CD4-positive, alpha-beta T cell treated with Interferon gamma for 1 hour (primary cell): ENCODE measurements around the gene FOXP1.

Experiments used
- DNase-seq: peaks from one replicate; pipeline ENCODE4 v3.0.0-alpha.2; 2020

The FOXP1 gene

DNA sequence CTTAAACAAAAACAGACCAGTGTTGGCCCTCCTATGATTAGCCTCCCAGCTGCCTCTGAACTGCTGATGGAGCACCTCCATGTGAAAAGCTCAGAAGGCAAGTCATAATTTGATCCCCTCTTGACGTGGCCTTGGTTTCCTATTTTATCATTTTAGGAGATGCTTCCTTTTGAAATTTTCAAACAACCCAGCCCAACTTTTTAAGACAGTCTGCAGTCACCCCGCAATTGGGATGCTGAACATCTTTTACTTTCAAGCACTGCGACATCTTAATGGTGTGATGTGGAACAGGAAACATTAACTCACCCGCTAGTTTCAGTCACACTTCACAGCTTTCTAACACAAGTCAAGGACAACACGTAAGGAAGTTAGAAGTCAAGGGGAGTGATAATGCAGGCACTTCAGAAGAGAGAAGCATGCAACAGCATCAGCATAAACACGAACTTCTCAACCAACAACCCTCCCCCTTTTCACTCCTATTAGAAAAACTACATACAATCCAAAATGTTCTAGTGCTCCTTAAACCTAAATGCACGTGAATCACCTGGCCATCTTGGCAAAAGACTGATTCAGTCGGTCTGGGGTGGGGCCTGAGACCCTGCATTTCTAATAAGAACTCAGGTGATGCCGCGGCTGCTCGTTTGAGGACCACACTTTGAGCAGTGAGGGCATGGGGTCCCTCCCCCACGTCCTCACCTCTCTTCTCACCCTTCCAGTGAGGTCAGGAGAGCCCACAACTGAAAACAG is 161.5 kb downstream of the FOXP1 start:
- peak; percentile 31 for DNase-seq

DNA sequence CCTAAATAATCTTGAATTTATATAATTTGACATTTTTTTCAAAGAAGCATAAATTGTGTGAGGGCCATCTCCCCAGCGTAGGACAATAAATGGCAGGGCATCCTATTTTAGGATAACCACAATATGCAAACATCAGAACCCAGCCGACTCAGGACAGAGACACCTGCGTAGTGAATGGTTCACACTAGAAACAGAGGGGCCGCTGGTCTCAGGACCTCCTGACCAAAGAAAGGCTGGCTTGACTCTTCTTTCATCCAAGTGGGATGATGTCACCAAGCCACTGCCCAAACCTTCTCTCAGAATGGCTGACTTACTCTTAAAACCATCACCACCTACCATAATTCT is 162.1 kb downstream of the FOXP1 start:
- peak; percentile 14 for DNase-seq

DNA sequence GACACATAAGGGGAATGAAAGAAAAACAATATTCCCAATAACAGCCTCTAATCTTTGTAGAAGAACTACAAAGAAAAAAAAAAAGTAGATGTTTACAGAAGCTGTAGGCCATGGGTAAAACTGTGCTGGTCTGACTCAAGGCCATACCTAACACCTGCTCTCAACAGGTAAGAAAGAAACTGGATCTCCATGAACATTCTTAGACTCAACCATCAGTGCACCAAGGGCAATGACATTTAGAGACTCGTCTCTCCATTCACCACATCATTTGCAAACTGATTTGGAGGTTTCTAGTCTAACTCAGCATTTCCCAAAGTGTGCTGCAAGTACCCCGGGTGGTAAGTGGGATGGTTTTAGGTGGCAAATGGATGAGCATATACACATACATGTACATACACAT is 164.2 kb downstream of the FOXP1 start:
- no peak for DNase-seq

DNA sequence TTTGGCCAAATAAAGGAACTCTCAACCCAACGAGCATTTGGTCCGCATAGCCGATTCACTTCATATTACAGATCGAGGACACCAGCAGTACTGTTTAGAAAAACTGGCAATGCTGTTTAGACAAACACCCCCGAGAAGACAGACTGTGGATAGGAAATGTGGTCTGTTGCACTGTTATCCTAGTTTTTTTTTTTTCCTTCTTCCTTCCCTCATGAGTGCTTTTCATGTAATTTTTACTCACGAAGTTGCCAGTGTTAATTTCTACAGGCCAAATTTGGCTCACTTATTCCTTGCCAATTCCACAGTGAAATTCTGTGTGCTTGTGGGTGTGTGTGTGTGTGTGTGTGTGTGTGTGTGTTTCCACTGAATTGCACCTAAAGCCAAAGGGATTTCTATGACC is 165.7 kb downstream of the FOXP1 start:
- DNase-seq, result no peak

DNA sequence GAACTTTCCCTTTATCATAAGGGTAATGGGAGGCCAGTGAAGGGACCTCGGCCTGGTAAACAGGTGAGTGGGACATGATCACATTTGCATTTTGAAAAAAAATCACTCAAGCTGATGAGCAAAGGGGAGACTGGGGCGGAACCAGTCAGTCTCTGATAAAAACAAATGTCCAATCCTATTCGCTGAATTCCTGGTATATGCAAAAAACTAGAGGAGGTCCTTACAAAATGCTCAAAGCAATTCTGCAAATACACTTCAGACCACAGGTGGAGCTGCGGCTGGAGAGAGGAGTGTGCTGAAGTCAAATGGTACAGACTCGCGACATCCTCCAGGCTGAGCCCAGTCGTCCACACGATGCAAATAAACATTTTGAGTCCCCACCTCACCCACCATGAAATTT is 166.7 kb downstream of the FOXP1 start:
- peak; percentile 64 for DNase-seq

DNA sequence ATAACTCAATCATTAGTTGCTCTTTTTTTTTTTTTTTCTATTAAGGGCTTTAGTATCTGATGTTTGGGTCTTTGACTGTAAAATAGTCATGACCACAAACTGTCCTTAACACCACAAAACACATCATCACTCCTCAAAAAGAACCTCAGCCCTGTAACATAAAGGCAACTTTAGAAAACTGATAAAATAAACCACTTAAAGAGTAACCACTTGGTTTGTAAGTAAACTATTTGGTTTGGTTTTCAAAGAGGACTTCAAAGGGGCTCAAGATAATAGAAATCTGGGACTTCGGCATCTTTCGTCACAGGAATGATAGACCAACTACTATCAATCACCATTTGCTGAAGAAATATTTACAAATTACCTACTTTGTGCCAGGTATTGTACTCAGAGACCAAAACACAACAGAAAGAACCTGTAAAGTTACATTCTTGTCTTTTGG is 167.8 kb downstream of the FOXP1 start:
- no peak for DNase-seq

DNA sequence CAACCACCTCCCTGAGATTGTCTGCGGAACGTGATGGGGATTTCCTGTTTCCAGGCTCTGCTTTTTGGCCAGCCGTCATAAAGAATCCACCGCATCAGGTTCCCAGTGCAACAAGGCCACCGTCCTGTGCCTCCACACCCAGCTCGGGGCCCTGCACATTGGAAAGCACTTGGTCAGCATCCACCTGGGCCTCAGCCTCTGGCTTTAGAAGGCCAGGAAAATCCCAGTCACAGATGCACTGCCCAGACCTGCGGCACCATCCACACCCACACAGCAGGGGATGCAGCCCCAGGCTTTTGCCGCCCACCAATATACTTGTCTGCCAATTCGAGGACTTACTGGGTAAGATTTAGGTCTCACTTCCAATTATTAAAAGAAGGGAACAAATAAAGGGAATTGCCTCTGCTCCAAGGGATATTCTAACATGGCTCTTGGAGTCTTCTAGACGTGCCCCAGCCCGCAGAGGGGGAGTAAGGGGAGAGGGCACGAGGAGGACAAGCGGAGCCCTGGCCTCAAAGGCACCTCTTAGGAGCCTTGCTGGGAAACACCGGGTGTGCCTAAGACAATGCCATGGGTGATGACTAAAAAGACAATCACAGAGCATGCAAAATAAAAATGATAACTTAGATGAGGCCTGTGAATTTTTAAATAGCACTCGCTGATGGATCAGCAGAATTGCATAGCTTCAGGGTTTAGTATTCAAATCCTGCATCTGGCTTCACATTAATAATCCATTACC is 169.2 kb downstream of the FOXP1 start:
- DNase-seq, result no peak

DNA sequence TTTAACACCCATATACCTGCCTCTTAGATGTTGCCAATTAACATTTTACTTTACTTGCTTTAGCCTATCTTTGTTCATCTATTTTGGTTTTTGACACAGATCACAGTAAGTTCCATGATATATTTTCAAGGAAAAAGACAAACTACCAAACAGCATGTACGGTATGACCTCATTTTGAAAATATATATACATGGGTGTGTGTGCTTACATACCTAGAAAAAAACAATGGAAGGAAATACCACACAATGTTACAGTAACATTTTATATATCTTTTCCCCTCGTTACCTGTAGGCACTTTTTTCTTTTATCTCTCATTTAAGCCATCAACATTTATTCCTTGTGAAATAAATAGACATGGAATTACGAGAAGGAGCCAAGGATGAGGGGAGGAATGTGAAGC is 170.0 kb downstream of the FOXP1 start:
- DNase-seq, result no peak

DNA sequence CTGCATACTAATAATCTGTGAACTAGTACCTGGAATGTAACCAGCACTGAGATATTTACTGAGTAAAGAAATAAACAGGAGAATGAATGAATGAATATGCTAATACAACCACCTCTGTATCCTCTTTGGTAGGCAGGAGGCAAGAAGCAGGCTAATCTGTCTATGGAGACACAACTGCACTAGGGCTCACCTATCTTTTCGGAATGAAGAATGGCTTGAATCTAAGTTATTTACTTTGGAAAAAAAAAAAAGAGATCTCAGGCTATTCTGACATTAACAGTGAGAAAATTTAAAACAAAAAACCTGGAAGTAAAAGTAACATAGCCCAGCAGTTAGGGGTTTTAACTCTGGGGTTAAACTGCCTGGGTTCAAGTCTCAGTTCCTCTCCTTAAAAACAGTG is 174.2 kb downstream of the FOXP1 start:
- no peak for DNase-seq

DNA sequence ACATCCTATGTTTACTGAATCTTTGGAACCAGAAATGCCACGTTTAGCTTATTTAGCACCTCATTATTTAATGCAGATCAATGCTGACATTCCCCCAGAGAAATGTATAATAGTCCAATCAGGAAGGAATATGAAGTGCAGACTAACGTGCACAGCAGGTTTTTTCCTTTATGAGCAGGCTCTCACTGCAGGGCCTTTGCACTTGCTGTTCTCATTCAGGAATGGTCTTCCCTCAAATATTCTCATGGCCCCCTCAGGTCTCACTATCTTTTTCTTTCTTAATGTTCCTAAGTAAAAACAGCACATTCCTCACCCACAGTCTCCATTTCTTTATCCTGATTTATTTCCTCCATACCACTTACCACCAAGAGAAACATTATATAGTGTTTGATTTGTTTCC is 174.6 kb downstream of the FOXP1 start:
- DNase-seq, result no peak

DNA sequence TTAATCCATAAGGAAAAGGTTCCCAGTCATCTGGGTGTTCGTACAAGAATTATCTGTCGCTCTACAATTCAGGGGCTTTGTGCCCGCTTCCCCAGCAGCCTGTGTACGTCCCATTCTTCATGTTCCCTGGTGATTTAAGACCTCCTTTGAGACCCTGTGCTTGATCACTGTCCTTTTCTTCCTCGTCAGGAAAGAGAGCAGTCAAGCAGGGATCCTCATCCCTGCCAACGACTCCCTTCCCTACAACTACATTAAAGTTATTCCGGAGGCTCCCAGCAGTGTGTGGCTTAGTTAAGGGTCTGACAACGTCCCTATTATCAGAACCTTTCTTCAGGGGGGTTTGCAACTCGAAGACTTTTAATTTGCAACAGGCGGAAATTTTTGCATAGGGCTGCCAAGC is 175.7 kb downstream of the FOXP1 start:
- no peak for DNase-seq

DNA sequence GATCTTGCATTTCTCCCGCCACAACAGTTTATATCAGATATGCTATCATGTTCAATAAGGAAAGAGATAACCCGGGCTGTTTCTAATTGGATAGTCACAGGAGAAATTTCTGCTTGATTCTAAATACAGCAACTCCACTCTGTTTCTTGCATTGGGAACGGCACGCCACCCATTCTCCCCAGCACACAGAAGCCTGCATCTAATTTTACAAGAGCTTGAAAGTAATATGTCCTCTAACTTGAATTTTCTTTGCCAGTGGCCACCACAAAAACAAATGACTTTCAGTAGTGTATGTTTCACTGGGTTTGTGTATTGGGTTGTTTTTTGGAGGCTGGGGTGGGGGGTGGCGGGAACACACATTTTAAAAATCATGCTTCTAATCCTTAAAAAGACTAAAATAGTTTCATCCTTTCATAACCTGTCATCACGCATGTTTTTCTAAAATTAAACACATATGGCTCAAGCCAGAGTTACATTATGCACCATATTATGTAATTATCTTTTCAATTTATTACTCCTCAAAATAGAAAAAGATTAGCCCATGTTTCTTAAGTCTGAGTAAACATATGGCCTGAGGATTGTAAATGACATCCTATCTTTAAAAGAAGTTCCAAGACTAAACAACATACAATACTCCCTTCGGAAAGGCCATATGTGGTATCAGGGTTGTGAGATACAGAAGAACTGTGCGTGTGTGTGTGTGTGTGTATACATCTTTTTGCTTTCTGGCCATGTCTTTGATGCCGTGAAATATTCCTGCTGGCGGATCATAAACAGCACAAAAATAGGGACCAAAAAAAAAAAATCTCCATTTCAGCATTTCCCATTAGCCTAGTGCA is 176.3 kb downstream of the FOXP1 start:
- DNase-seq, result no peak

DNA sequence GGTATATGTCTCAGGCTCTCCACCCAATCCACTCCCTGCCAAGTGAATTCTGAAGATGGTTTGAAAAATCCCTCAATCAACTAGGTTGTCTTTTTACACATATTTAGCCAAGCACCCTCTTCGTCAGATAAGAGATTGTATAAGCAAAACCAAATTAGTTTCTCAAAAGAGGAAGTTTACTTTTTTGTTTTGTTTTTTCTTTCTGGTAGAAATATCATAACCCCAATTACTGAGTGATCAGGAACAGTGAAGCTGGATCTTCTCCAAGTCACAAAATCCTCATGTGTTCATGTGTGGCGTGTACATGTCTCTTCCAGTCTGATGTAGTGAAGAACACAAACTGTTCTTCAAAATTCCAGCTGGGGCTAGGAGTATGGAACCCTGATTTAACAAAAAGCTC is 180.6 kb downstream of the FOXP1 start:
- DNase-seq, result no peak

DNA sequence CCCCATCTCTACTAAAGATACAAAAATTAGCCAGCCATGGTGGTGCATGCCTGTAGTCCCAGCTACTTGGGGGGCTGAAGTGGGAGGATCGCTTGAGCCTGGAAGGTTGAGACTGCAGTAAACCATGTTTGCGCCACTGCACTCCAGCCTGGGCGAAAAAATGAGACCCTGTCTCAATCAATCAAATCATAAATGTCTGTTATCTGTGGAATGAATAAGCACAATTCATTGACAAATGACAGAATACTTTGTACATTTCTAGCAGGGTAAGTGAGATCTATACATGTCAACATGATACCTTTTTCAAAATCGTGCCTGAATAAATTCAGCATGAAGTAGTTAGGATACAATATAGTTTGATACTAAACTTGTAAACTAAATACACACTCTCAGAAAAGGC is 181.2 kb downstream of the FOXP1 start:
- DNase-seq, result no peak

DNA sequence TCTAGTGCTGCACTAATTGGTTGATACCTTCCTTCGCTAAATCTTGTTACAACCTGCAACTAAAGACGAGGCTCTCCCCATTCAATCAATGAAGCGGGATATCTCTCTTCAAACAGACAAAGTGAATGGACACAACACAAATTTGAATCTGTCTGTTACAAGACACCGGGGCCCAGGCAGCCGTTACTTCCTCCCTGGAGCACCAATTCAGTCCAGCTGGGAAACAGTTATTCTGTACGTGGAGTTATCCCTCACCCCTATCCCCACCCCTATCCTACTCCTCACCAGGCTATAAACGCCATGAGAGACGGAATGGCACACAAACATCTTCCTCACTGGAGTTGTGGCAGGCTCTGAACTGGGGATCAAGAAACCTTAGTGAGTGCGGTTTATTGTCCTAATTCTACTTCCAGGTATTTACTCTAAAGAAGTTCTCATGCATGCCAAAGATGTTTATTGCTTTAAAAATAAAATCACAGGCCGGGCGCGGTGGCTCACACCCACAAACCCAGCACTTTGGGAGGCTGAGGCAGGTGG is 181.8 kb downstream of the FOXP1 start:
- no peak for DNase-seq

DNA sequence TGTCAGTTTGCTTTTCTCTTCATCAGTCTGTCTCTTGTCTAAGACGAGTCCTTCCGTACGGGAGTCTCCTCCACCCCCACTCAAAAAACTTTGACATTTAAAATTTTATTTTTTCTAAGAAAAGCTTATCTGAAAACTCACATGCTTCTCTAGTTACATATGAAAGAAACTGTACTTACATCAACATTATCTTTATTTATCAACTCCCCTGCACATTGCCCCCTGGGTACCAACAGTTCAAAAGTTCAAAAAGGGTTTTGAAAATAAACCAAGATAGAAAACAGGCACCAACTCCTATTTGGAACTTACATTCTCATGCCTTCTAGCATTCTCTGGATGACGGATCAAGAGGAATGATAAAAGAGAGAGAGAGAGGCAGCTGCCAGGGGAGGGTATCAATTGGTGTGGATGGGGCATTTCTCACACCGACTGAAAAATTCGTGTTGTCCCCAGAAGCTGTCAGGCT is 182.5 kb downstream of the FOXP1 start:
- DNase-seq, result no peak

DNA sequence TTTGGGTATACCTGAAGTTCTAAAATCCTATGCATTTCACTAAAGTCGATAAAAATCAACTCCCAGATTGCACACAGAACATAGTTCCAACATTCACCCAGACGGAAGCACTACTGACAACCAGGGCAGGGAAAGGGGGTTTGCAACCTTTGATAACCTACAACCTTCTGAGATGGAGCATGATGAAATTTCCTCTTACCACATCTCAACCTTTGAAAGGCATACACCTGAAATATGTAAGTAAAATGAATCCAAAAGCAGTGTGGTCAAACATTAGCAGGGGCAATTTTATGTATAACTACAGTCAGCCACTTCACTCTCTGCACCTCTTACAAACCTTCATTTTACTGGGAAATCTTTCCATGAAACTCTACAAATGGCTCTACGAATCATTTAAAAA is 184.1 kb downstream of the FOXP1 start:
- no peak for DNase-seq

DNA sequence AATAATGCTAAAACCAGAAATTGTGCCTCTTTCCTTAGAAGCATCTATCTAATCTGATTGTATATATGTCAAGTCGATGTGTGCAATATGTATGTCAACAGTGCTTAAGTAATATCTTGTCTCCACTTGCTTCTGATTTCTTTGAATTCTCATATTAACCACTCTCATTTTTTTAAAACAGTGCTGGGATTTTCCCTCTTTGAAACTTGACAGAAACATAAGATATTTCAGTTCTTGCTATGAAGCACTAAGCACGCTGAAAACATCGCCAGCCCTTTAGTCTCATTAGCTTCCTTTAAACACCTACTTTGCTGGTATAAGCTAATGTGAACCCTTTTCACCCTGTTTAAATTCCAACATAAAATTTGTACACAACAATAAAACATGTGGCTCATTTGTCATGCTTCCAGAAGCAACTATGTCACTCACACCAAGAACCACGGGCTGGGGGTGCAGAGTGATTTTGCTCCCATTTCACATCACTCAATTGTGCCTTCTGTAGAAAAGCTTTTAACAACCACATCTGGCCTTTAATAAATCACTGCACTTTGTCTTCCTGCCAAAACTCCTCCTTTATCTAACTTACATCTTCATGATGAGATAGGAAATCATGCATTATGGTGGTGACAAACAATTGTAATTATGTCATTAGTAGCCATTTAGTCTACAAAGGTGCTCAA is 185.2 kb downstream of the FOXP1 start:
- DNase-seq, result no peak

DNA sequence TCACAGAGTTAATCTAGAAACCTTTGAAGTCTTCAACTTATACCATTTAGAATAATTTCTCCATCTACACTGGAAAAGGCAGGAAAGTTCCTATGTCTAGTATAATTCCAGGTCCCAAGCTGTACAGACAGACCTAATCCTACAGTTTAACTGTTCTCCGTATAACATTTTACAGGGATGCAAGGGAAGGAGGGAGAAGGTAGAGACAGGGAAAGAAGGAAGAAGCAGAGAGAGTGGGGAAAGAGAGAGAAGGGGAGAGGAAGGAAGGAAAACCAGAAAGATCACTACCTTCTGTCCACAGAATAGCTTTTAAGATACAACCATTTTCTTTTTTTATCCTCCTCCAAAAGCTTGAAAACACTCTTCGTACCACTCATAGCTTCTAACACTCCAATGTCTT is 185.8 kb downstream of the FOXP1 start:
- DNase-seq, result no peak

DNA sequence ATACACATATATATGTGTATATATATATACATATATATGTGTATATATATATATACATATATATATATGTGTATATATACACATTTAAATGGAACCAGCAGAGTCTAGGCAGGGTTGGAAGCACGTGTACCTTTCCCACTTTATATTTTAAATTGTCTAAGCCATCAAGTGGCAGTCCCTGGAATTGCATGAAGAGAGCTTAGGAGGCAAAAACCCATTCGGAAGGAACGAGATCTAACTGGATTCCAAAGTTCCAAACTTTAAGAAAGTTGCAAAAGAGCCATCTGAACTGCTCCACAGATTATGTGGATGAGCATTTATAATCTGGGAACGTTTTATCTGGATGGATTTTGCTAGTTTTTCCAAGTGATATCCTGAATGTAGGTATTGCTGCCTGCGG is 186.5 kb downstream of the FOXP1 start:
- no peak for DNase-seq

DNA sequence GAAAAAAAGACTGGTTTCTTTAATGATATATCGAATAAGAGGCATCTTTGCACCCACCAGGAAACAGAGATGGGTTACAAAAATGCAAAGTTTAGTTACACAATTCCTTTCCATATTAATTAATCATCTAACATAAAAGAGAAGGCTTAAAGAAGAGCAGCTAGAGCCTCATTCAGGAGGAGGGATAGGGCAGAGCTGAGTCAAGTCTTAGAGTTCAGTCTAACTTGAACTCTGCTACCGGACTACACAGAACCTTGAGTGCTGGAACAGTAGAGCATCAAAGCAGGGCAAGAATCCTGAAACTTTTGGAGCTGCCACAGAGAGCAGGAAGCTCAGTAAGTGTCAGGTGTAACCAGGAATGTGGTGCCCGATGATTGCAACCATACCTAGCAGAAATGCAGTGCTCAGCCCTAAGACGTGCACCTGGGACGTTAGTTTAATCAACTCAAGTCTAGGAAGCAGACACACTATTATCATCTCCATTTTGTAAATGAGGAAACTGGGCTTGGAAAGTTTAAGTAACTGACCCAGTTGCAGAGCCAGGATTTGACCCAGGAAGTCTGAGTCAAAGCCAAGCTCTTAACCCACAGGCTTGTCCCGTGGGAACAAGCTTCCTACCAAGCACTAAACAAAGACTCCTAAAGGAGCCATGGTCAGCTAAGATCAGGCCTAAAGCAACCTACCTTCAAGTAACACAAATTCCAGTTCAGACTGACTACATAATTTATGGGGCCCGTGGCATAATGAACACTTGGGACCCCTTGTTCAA is 187.4 kb downstream of the FOXP1 start:
- no peak for DNase-seq

DNA sequence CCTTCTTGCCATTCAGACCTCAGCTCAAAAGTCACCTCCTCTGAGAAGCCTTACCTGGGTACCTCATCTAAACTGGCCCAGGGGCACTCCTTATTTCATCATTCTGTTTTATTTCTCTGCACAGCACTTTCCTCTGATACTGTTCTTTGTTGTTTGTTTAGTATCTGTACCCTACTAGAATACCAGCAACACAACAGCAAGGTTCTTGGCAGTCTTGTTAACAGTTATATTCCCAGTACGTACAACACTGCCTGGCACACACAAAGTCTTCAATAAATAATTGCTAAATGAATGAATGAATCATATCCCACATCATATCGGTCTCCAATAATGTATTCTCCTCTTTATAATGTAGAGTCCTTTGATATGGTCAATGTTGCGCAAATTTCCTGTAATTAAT is 188.1 kb downstream of the FOXP1 start:
- DNase-seq, result no peak
